ENCODE results near the gene GOLGA8S.
"Not testable (repeated sequence)": the region's sequence is repeated elsewhere in the genome, so short reads cannot be mapped to it uniquely, and the experiment has no call there.

Gene GOLGA8S

GRCh38 chr15:23354448-23354847, at the start of gene GOLGA8S:
TSS of gene GOLGA8S (plus strand) at chr15:23354748. CDS start at chr15:23354810, 62 bp downstream.
- not testable (repeated sequence) for DNase-seq (ENCODE audit: low read depth in 2 of 2)

- not testable (repeated sequence) for DNase-seq (ENCODE audit: low read depth in 2 of 2)
Measured at GRCh38 chr15:23304805-23305204, 49.7 kb upstream of the GOLGA8S start.

- not testable (repeated sequence) for DNase-seq (ENCODE audit: low read depth in 2 of 2)
Measured at GRCh38 chr15:23305921-23306320, 48.6 kb upstream of the GOLGA8S start.

GRCh38 chr15:23311233-23311632, 43.3 kb upstream of the GOLGA8S start:
- DNase-seq (ENCODE audit: low read depth in 2 of 2) = not testable (repeated sequence)

GRCh38 chr15:23334096-23334495, 20.5 kb upstream of the GOLGA8S start, which contains the start of gene GOLGA6L26:
TSS of gene GOLGA6L26 (minus strand) at chr15:23334196. CDS start at chr15:23334135, 61 bp downstream.
- DNase-seq (ENCODE audit: low read depth in 2 of 2) = not testable (repeated sequence)

GRCh38 chr15:23362622-23363021, 8.1 kb downstream of the GOLGA8S start:
- DNase-seq (ENCODE audit: low read depth in 2 of 2) = not testable (repeated sequence)

- DNase-seq (ENCODE audit: low read depth in 2 of 2) = not testable (repeated sequence)
Measured at GRCh38 chr15:23364261-23364660, 9.7 kb downstream of the GOLGA8S start.

GRCh38 chr15:23370578-23370977, 16.0 kb downstream of the GOLGA8S start:
- DNase-seq (ENCODE audit: low read depth in 2 of 2) = no peak

GRCh38 chr15:23371134-23371533, 16.6 kb downstream of the GOLGA8S start:
- DNase-seq (ENCODE audit: low read depth in 2 of 2) = not testable (repeated sequence)

GRCh38 chr15:23371868-23372267, 17.3 kb downstream of the GOLGA8S start:
- DNase-seq (ENCODE audit: low read depth in 2 of 2) = not testable (repeated sequence)

- DNase-seq (ENCODE audit: low read depth in 2 of 2) = no peak
Measured at GRCh38 chr15:23372284-23372683, 17.7 kb downstream of the GOLGA8S start.

- DNase-seq (ENCODE audit: low read depth in 2 of 2) = not testable (repeated sequence)
Measured at GRCh38 chr15:23372891-23373600, 18.5 kb downstream of the GOLGA8S start.

GRCh38 chr15:23374226-23374625, 19.7 kb downstream of the GOLGA8S start:
- not testable (repeated sequence) for DNase-seq (ENCODE audit: low read depth in 2 of 2)

GRCh38 chr15:23378946-23379345, 24.4 kb downstream of the GOLGA8S start:
- DNase-seq (ENCODE audit: low read depth in 2 of 2) = not testable (repeated sequence)

GRCh38 chr15:23380700-23381099, 26.2 kb downstream of the GOLGA8S start:
- not testable (repeated sequence) for DNase-seq (ENCODE audit: low read depth in 2 of 2)

GRCh38 chr15:23381192-23381591, 26.6 kb downstream of the GOLGA8S start:
- not testable (repeated sequence) for DNase-seq (ENCODE audit: low read depth in 2 of 2)

- DNase-seq (ENCODE audit: low read depth in 2 of 2) = no peak
Measured at GRCh38 chr15:23384371-23384770, 29.8 kb downstream of the GOLGA8S start.

GRCh38 chr15:23385886-23386430, 31.4 kb downstream of the GOLGA8S start:
- no peak for DNase-seq (ENCODE audit: low read depth in 2 of 2)

- DNase-seq (ENCODE audit: low read depth in 2 of 2) = no peak
Measured at GRCh38 chr15:23387621-23388190, 33.2 kb downstream of the GOLGA8S start.

GRCh38 chr15:23395030-23395692, 40.6 kb downstream of the GOLGA8S start:
- DNase-seq (ENCODE audit: low read depth in 2 of 2) = no peak

GRCh38 chr15:23395832-23396231, 41.3 kb downstream of the GOLGA8S start:
- no peak for DNase-seq (ENCODE audit: low read depth in 2 of 2)

GRCh38 chr15:23397779-23398178, 43.2 kb downstream of the GOLGA8S start:
- DNase-seq (ENCODE audit: low read depth in 2 of 2) = no peak

All from stimulated activated CD8-positive, alpha-beta memory T cell treated with anti-CD3 and anti-CD28 coated beads, Interleukin-7, amount 100 ng/mL, for 1 hour (primary cell).